Nephron (organoid): ENCODE results near the gene CPSF4L.
A peak's percentile ranks its signal among the peaks of the same experiment; 100 is the strongest.

Source experiments
- H3K27ac Mint-ChIP-seq, 3 experiments: 2 replicates each; pipeline ENCODE4 v1.8.0; 2020; ENCODE audit warnings: mixed read lengths in 3 of 3, mild to moderate bottlenecking in 2 of 3, moderate library complexity in 1 of 3
- H3K27me3 Mint-ChIP-seq: 2 replicates; pipeline ENCODE4 v1.8.0; 2021; ENCODE audit warnings: low read depth, mild to moderate bottlenecking, moderate library complexity, mixed read lengths
- H3K36me3 Mint-ChIP-seq: 2 replicates; pipeline ENCODE4 v1.8.0; 2020; ENCODE audit warnings: low read depth, mixed read lengths
- H3K4me1 Mint-ChIP-seq: 2 replicates; pipeline ENCODE4 v1.8.0; 2020; ENCODE audit warnings: mixed read lengths
- H3K4me3 Mint-ChIP-seq, 3 experiments: 2 replicates each; pipeline ENCODE4 v1.8.0; 2020; ENCODE audit warnings: mild to moderate bottlenecking in 3 of 3, mixed read lengths in 3 of 3, moderate library complexity in 2 of 3
- H3K9me3 Mint-ChIP-seq: 2 replicates; pipeline ENCODE4 v1.8.0; 2020; ENCODE audit warnings: mixed read lengths
- TF ChIP-seq, protein P1 (sequence below), 3 experiments: fragments of 200-600 bp; sonication (generic); IDR thresholded peaks; one replicate each; pipeline ENCODE4 v1.5.0; 2021; ENCODE audit warnings: antibody characterized with exemption in 3 of 3; ENCODE audit not compliant: unreplicated experiment in 3 of 3

The CPSF4L gene

DNA sequence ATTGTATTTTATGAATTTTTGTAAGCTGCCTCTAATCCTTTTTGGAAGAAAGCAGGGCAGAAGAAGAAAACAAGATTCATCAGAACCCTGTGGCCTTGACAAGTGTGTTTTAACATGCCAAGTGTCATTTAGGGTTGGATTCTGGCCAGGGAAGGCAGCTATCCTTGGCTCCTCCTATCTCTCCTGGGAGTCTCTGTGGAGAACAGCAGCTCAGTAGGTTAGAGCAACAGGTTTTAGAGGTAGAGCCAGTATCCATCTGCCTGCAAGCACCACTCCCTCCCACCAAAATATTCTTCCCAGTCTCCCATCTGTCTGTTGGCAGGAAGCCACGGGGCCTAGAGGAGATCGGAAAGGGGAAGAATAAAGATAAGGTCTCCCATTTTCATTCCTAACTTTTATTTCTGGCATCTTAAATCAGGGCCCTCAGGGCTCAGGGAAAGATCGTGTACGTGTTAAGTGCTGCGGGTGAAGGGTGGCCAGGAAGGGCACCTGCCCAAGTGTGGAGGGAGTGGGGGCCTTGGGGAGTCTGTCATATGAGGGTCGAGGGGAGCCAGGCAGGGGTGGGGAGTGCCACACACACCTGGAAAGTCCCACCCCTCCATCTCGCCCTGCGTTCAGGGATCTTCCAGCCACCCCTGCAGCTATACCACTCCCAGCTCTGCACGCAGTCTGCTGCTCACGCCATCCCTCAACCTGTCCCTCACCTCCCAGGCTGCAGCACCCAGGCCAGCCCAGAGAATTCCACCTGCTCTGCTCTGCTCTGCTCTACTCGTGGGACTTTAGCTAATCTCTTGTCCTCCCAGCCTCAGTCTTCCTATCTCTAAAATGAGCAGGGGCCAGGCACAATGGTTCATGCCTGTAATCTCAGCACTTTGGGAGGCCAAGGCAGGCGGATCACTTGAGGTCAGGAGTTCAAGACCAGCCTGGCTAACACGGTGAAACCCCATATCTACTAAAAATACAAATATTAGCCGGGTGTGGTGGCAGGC lies 17.1 kb upstream of the CPSF4L start:
- Mint-ChIP-seq H3K9me3 (no peaks in the 10 kb centered on the region), H3K36me3 (peaks cover 22% of the 10 kb centered on the region), H3K4me3 (peak overlapping the region in 2 of 3 experiments; percentile 7 to 11), H3K4me1 (peaks cover 31% of the 10 kb centered on the region), H3K27me3 (no peaks in the 10 kb centered on the region), H3K27ac (peak overlapping the region; percentile 68 to 86 (median 78))
- TF ChIP-seq, protein P1, sequence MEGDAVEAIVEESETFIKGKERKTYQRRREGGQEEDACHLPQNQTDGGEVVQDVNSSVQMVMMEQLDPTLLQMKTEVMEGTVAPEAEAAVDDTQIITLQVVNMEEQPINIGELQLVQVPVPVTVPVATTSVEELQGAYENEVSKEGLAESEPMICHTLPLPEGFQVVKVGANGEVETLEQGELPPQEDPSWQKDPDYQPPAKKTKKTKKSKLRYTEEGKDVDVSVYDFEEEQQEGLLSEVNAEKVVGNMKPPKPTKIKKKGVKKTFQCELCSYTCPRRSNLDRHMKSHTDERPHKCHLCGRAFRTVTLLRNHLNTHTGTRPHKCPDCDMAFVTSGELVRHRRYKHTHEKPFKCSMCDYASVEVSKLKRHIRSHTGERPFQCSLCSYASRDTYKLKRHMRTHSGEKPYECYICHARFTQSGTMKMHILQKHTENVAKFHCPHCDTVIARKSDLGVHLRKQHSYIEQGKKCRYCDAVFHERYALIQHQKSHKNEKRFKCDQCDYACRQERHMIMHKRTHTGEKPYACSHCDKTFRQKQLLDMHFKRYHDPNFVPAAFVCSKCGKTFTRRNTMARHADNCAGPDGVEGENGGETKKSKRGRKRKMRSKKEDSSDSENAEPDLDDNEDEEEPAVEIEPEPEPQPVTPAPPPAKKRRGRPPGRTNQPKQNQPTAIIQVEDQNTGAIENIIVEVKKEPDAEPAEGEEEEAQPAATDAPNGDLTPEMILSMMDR (IDR thresholded peaks at IDR 0.05; ENCODE audit: unreplicated experiment in 3 of 3): no peak

DNA sequence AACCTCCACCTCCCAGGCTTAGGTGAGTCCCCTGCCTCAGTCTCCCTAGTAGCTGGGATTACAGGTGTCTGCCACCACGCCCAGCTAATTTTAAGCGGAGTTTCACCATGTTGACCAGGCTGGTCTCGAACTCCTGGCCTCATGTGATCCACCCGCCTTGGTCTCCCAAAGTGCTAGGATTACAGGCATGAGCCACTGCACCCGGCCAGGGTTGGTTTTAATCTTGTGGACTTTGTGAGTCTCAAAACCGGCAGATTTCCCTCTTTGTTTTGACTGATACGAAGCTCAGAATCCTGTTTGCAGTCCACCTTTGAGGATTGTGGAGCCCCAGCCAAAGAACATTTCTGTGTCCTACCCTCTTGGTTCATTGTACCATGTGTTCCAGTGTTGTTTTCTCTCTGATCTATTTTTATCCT lies 16.4 kb upstream of the CPSF4L start:
- Mint-ChIP-seq H3K27me3 (no peaks in the 10 kb centered on the region), H3K4me3 (no peak overlapping the region), H3K4me1 (peaks cover 26% of the 10 kb centered on the region), H3K36me3 (peaks cover 19% of the 10 kb centered on the region), H3K9me3 (no peaks in the 10 kb centered on the region), H3K27ac (peak overlapping the region; percentile 68 to 86 (median 78))
- TF ChIP-seq, protein P1 (IDR thresholded peaks at IDR 0.05; ENCODE audit: unreplicated experiment in 3 of 3): no peak

DNA sequence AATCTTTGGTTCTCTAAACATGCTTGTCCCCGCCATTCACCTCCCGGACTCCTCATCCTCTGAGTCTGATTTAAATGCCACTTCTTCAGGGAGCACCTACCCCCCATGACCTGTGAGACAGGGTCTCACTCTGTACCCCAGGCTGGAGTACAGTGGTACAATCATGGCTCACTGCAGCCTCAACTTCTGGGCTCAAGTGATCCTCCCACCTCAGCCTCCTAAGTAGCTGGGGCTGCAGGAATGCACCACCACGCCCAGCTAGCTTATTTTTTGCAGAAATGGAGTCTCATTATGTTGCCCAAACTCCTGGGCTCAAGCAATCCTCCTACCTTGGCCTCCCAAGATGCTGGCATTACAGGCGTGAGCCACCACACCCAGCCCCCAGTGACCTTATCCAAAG lies 12.8 kb upstream of the CPSF4L start:
- TF ChIP-seq, protein P1 (IDR thresholded peaks at IDR 0.05; ENCODE audit: unreplicated experiment in 3 of 3): no peak

DNA sequence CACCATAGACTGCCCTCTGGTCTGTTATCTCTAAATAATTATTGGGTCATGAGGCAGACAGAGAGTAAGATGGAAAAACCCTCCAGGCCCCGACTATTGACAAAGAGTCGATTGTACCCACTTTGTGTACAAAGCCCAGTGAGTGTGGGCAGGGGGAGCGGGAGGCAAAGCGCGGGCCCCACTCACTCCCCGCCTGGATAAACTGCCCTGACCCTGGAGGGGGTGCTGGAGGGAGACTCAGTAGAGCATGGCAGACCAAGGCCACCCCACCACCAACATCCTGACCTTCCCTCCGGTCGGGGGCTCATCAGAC lies 11.2 kb upstream of the CPSF4L start:
- Mint-ChIP-seq H3K4me3 (no peak overlapping the region), H3K36me3 (peaks cover 4% of the 10 kb centered on the region), H3K27ac (no peak overlapping the region), H3K4me1 (peaks cover 4% of the 10 kb centered on the region), H3K27me3 (no peaks in the 10 kb centered on the region), H3K9me3 (no peaks in the 10 kb centered on the region)
- TF ChIP-seq, protein P1 (IDR thresholded peaks at IDR 0.05; ENCODE audit: unreplicated experiment in 3 of 3): no peak

More for the DNA sequence above, 12.8 kb upstream of the CPSF4L start:
- H3K4me3 Mint-ChIP-seq: no peak overlapping the region
- no peak overlapping the region for H3K27ac Mint-ChIP-seq
- H3K27me3 Mint-ChIP-seq: no peaks in the 10 kb centered on the region
- peaks cover 9% of the 10 kb centered on the region for H3K36me3 Mint-ChIP-seq
- H3K4me1 Mint-ChIP-seq: peaks cover 18% of the 10 kb centered on the region
- H3K9me3 Mint-ChIP-seq: no peaks in the 10 kb centered on the region

DNA sequence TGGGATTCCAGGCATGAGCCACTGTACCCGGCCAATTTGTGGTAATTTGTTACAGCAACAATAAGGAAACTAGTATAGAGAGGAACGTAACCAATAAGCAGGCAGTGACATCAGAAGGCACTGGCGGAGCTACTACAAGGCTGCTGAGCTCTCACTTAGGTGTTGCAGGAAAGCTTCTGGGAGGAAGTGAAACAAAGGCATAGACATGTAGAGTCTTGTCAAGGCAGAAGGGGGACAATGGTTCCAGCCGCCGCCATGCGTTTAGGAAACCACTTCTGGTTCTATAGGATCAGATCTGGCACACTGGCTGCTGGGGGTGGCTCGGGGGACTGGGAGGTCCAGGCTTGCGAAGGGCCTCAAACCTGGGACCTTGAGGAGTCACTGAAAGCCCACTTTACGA lies 9.4 kb upstream of the CPSF4L start:
- Mint-ChIP-seq H3K27ac (no peak overlapping the region), H3K27me3 (no peaks in the 10 kb centered on the region), H3K9me3 (no peaks in the 10 kb centered on the region), H3K36me3 (peaks cover 4% of the 10 kb centered on the region), H3K4me3 (no peak overlapping the region), H3K4me1 (peaks cover 4% of the 10 kb centered on the region)
- TF ChIP-seq, protein P1 (IDR thresholded peaks at IDR 0.05; ENCODE audit: unreplicated experiment in 3 of 3): no peak

DNA sequence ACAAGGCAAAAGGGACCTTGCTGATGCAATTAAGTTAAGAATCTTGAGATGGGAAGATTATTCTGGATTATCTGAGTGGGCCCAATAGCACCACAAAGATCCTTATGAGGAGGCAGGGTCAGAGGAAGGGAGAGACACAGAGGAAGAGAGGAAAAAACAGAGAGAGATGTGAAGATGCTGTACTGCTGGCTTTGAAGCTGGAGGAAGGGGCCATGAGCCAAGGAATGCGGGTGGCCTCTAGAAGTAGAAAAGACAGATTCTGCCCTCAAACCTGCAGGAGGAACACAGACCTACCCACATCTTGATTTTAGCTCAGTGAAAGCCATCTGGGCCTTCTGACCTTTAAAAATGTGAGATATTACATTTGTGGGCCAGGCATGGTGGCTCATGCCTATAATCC lies 8.1 kb upstream of the CPSF4L start:
- peaks cover 4% of the 10 kb centered on the region for H3K36me3 Mint-ChIP-seq
- H3K4me3 Mint-ChIP-seq: no peak overlapping the region
- no peaks in the 10 kb centered on the region for H3K27me3 Mint-ChIP-seq
- TF ChIP-seq, protein P1 (IDR thresholded peaks at IDR 0.05; ENCODE audit: unreplicated experiment in 3 of 3): no peak
- H3K4me1 Mint-ChIP-seq: no peaks in the 10 kb centered on the region
- no peak overlapping the region for H3K27ac Mint-ChIP-seq
- H3K9me3 Mint-ChIP-seq: no peaks in the 10 kb centered on the region
